ENCODE data around the gene AFG1L.
"Not testable (repeated sequence)": the region's sequence is repeated elsewhere in the genome, so short reads cannot be mapped to it uniquely, and the experiment has no call there.

AFG1L gene

DNA sequence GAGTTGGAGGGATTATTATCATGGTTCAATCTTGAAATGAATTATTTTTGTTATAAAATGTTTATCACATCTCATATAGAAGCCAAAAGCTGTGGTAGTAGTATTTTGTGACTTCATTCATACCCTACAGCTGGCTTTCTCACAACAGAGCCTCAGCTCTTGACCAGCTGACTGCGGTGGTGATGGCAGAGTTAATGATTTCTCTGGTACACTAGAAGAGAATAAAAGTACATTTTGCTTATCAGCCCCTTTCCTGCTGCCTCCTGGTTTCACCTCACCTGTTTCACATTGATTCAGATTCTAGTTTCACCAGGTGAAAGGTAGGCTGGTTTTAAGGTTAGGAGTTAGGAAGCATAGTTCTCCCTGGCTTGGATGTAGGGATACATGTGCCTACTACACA lies 55.7 kb downstream of the AFG1L start:
- DNase-seq (ENCODE audit: low read depth in 2 of 2), result no peak

DNA sequence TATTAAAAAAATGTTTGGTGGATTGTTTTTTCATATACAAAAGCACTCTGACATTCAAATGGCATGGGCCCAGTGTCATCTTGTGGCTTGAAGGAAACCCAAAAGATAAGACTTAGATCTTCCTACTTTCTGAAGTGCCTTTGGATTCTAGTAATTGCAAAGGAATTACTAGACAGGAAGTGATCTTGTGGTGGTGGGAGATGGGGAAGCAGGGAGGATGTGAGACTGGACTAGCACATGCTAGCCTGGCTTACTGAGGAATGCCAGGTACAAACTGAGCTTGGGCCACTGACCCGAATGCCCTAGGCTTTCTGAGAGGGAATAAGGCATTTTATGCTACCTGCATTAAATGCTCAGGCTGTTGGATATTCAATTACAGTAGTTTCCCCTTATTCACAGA lies 59.0 kb downstream of the AFG1L start:
- DNase-seq (ENCODE audit: low read depth in 2 of 2), result no peak

DNA sequence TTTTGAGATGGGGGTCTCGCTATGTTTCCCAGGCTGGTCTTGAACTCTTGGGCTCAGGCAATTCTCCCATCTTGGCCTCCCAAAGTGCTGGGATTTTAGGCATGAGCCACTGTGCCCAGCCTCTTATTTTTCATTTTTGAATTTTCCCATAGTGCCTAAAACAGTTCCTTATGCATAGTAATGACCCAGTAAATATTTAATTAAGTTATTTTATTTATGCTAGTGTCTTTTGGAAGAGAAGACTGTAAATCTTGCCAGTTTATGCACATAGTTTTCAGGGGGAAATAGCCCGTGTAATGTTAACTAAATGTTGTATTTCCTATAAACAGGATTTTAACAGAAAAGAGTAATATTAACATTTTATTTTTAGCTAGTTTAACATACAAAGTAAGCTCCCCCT lies 60.3 kb downstream of the AFG1L start:
- DNase-seq (ENCODE audit: low read depth in 2 of 2), result no peak

DNA sequence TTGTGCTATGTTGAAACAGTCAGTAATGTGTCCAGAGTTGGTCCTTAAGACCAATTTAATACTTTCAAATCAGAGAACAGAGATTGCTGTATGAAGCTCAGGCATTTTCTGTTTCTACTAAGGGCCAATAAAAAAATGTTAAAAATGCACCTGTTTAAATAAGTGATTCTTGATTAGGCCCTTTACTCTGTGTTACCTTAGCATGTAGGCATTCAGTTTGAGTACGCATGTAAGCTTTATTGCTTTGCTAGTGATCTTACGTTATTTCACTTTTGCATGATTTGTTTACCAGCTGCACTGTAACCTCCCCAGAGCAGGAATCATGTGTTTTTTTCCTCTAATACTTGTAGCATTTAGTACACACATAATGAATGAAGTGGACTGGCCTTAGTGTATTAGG lies 61.0 kb downstream of the AFG1L start:
- DNase-seq (ENCODE audit: low read depth in 2 of 2), result no peak

DNA sequence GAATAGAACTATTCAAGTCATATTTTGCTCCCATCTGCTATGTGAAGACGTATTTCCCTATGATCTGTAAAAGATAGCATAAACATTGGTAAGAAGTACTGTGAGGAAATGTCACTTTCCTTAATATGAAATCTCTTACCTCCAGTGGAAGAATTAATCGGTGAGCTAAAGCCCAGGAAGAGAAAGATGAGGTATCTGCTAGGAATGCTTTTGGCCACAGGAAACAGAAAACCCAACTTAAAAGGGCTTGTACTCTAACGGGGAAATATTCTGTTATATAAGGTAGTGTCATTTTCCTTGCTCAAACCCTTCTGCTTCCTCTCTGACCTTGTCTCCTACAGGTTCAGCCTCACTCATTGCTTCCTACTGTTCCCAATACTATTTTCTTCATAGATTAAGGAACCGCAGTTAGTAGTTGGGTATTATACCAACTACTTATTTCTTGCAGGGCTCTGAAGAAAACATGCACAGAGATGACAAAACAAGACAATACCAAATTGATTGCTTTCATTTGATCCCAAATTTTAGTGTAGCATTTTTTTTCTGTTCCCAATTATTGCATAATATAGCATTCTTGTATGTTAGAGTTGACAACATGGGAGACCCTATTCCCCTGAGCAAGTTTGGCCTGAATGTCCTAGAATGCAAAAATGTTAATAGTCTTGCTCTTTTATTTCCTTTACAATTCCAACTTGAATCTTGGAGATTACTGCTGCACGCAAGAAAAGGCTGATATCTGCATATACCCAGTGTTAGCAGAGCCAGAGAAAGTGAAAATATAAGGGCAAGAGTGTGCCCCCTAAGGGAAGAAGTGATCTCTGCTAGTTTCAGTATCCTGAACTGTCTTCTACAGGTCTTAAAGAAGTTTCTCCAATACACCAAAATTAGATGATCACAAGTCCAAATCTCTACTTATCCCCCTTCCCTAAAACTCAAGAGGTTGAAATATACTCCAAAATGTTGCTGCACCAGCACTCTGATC lies 65.3 kb downstream of the AFG1L start:
- no peak for DNase-seq (ENCODE audit: low read depth in 2 of 2)

DNA sequence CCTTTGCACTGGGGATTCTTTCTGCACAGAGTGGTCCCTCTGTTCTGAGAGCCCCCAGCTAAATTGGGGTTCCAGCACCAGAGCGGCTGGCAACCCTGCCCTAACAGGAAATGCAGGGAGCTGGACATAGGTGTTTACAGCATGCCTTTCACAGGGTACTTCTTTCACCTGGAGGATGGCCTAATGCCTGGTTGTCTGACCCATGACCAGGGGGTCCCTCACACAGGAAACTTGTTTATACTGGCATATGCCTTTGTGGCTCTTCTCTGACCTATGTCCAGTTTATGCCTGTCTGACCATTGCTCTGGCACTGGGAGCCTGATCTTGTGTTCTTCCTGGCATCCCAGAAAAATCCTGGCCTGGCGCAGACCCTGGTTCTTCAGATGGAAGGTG lies 66.1 kb downstream of the AFG1L start:
- DNase-seq (ENCODE audit: low read depth in 2 of 2), result no peak

DNA sequence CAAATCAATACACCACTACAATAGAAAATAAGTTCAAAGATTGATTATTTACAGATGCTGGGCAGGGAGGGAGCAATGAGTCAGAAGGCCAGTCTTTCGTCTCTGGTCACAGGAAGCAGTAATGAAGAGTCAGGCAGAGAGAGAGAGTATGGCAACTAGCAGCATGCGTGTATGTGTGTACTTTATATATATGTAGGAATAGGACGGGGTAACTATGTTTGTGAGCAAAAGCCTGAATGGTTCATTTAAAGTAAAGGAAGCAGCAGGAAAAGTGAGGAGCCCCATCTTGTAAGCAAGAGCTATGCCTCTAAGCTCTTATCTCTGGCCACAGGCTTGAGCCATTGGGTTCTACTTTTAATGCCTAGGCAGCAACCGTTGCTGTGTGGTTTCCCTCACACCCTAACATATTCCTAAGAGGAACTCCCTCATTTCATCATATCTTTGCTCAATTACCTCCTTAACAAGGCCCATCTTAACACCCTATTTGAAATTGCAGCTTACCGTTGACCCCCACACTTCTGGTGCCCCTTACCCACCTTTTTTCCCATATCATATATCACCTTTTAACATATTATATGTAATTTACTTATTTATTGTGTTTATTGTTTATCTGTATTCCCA lies 66.6 kb downstream of the AFG1L start:
- no peak for DNase-seq (ENCODE audit: low read depth in 2 of 2)

DNA sequence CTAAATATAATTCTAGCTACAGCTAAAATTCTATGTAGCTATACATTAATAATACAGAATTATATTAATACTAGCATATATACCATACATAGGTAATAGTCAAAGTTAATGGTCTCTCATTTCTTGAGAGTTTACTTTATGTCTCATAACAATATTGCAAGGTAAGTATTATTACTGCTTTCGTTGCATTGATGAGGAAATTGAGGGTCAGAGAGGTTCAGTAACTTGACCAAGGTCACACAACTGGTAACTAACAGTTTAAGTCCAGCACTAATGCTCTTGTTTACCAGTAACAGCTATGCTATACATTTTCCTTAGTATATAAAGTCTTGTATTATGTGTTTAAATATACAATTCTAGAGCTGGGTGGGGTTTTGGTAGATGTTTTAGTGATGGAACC lies 67.6 kb downstream of the AFG1L start:
- DNase-seq (ENCODE audit: low read depth in 2 of 2), result no peak

DNA sequence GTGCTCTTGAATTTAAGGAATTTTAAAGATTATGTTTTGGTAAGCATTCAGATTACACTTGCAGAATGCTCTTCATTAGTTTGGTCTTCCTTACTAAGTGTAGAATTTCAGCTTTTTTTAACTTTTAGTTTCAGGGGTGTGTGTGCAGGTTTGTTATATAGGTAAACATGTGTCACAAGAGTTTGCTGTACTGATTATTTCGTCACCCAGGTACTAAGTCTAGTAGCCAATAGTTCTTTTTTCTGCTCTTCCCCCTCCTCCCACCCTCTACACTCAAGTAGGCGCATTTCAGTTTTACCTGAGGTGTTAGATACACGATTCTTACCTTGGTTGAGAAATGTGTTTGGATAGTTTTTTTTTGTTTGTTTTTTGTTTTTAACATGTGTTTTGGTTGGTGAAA lies 68.3 kb downstream of the AFG1L start:
- no peak for DNase-seq (ENCODE audit: low read depth in 2 of 2)

DNA sequence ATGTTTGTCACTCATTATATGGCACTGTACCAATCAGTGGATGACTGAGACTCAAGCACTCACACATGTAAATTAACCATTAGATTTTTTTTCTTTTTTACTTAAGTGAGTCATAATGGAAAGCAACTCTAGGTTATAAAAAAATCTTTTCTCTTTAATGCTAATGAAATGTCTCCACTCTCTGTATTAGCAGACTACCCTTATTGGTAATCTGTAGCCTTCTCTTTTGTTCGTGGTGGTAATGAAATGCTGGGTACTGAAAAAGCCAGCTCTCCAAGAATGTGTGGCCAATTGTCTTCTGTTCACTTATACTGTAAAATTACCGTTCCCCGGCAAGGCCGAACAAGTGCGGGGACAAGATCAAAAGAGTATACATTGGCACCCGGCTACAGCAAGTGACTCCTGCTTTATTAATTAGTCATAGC lies 69.0 kb downstream of the AFG1L start:
- no peak for DNase-seq (ENCODE audit: low read depth in 2 of 2)

DNA sequence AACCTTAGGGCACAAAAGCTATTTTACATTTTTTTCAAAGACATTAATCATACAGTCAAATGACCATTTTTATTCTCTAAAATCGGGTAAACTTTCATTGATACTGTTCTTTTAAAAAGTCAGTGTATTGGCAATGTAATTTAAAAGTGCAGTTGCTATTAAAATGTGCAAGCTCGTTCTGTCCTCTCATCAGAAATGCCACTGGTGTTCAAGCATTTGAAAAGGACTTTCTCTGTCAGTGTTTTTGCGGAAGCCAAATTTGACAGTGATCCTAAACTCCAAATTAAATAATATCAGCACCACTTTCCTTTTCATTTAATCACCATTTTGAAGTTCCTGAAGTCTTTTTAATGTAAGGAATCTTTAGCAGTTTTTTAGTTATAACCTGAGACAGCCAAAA lies 69.6 kb downstream of the AFG1L start:
- no peak for DNase-seq (ENCODE audit: low read depth in 2 of 2)

DNA sequence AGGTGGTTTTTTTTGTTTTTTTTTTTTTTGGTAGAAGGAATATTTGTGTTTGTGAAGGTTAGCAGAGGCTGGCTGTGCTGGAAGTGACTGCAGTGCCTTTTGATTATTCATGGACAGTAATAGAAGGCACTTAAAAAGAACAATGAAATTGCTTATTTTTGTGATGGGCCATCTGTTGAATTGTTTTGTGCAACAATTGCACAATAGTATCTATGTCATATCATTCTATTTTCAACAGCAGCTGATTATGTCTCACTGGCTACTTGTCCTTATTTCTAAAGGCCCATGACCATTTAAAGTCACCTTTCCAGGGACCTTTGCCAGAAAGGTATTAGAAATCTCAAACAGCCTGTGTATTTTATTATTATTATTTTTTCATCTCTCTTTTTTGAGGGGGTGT lies 70.6 kb downstream of the AFG1L start:
- no peak for DNase-seq (ENCODE audit: low read depth in 2 of 2)

DNA sequence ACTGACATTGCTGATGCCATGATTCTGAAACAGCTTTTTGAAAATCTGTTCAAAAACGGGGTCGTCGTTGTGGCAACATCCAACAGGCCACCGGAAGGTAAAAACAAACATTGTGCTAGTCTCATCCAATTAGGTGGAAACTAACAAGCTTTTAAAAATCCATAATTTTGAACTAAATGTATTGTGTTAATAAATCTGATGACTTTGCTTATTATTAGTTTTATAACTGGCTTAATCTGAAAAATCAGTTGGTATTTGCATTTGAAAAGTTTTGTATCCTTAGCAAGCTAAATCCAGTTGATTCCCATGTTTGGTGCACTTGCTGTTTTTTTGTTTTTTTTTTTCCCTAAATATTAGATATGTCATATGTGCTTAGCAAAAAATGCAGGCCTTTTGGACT lies 71.4 kb downstream of the AFG1L start:
- no peak for DNase-seq (ENCODE audit: low read depth in 2 of 2)

DNA sequence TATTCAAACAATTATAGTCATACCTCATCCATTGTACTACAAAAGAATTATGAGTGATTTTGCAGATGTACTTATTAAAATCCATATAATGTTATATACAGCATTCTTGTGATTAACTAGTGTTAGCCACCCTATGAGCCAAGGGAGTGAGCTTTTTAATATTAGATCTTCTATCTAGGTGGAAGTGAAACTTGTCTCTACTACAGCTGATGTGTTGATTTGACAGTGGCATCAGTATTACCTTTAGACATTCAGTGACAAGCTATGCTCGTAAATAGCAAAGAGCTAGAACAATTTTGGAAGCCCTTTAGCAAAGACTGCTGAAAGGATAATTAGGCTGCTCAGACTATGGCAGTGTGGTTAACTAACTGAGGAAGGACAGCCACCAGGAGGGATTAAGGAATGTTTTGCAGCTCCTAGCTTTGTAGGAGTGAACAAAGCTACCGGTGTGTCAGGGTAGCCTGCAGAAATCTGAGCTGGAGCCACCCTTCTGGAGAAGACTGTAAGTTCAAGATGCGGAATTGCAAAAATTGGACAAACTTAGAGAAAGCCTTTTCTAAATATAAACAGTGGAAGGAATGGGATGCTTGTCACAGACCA lies 73.7 kb downstream of the AFG1L start:
- no peak for DNase-seq (ENCODE audit: low read depth in 2 of 2)

DNA sequence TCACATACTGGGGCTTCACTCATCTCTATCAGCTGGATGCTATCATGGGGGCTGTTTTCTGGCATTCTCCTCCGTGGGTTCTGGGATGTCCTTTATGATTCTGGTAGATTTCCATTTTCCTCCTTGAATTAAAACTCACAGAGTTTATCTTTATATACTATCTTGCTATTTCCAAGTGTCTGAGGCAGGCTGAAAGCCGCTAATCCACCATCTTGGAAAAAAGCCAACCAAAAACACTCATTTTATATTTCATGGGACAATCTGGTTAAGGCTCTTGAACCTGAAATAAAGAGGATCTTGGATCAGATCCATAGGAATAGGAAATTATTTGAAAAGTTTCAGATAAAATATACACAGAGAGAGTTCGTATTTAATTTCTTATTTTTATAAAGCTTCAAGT lies 86.0 kb downstream of the AFG1L start:
- DNase-seq (ENCODE audit: low read depth in 2 of 2), result no peak

DNA sequence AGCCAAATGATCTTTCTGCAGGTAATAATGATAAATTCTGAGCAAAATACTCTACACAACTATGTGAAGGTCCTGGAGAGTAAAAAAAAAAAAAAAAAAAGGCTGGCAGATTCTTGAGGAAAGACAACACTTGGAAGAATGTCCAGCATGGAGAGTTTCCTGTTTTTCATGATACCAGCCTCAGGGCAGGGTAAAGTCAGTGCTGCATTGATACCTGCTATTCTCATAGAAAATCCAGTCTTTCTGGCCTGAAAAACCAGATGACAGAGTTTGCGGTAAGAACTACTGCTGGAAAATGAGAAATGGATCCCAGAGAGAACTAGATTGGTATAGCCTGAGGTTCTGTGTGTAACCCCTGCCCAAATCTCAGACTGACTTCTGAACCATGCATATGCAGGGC lies 89.1 kb downstream of the AFG1L start:
- DNase-seq (ENCODE audit: low read depth in 2 of 2), result no peak

DNA sequence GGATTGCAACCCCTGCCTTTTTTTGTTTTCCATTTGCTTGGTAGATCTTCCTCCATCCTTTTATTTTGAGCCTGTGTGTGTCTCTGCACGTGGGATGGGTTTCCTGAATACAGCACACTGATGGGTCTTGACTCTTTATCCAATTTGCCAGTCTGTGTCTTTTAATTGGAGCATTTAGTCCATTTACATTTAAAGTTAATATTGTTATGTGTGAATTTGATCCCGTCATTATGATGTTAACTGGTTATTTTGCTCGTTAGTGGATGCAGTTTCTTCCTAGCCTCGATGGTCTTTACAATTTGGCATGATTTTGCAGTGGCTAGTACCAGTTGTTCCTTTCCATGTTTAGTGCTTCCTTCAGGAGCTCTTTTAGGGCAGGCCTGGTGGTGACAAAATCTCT lies 94.3 kb downstream of the AFG1L start:
- DNase-seq (ENCODE audit: low read depth in 2 of 2), result not testable (repeated sequence)

DNA sequence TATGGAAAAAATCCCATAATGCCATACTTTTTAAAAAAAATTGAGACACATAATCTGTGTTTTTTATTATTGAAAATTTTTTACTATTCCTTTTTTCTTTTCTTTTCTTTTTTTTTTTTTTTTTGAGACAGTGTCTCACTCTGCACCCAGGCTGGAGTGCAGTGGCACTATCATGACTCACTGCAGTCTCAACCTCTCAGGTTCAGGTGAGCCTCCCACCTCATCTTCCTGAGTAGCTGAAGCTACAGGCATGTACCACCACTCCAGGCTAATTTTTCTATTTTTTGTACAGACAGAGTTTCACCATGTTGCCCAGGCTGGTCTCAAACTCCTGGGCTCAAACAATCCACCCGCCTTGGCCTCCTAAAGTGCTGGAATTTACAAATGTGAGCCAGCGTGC lies 100.4 kb downstream of the AFG1L start:
- DNase-seq (ENCODE audit: low read depth in 2 of 2), result no peak

DNA sequence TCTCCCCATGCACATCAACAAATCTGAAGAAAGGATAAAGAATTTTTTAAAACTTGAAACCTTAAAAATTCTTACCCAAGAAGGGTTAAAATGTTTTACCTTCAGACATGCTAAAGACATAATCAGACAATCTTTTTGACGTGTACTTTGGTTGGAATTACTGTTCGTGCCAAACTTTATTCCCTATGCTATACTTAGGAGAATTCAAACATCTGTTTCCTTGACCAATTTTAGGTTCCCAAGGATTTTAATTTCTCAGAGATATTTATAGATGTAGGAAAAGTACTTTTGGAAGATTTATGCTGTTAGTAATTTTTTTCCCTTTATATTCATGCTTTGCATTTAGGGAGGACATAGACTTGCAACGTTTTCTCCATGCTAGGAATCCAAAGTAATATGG lies 108.4 kb downstream of the AFG1L start:
- DNase-seq (ENCODE audit: low read depth in 2 of 2), result no peak

DNA sequence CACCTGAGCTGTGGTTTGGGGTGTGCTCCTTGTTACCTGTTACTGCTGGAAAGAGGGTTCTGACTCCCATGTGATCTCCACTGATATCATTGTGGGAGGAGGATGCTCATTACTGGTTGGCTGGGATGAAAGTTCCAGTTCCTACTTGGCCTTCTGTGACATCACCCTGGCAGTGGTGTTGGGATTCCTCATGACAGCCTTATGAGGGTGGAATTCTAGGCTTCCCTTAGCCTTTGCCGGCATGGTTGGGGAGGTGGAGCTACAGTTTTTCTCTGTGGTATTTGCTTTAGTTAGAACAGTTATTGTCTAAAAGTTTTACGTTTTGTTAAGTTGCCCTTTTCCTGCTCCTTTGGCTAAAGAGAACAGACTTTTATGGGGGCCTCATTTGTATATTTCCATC lies 112.1 kb downstream of the AFG1L start:
- DNase-seq (ENCODE audit: low read depth in 2 of 2), result no peak

DNA sequence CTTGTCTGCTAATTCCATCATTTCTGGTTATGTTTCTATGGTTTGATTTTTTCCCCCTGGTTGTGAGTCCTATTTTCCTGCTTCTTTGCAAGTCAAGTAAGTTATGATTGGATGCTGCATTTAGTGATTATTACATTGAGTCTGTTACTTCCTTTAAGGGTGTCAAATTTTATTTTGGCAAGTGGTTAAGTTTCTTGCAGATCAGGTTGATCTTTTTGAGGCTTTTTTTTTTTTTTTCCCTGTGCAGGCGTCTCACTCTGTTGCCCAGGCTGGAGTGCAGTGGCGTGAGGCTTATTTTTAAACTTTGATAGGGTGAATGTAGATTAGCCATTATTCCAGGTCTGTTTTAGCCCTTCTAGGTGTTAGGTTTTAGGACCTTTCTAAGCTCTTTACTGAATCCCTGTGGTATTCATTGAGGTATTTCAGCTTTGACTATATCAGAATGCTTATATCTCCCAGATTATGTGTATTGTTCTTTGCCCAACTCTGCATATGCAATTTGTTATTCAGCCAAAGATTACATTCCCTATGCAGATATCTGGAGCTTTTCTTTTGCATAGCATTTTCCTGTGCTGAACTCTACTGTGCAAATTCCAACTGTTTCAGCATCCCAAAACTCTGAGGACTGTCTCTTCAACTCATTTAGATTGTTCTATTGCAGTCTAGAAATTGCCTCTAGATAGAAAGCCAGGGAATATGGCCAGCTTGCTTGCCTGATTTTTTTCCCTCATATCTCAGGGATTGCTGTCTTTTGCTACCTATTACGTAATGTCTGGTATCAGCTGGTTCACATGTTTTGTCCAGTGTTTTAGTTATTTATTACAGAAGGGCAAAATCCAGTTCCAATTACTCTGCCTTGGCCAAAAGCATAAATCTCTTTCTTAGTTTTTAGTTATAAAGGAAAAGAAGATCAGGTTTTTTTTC lies 113.3 kb downstream of the AFG1L start:
- no peak for DNase-seq (ENCODE audit: low read depth in 2 of 2)

DNA sequence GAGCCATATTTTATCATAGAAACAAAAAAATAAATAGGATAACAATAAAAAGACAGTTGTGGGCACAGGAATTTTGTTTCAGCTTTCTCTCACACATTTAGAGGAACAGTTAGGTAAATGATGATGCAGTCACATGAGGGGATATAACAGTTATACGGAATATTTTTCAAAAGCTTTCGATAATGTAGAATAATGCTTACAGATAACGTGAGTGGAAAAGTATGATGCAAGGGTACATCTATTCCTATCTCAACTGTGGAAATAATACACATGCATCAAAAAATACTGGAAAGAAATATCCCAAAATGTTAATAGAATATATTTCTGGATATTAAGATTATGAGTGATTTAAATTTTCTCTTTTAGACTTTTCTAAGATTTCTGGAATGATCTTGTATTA lies 114.0 kb downstream of the AFG1L start:
- no peak for DNase-seq (ENCODE audit: low read depth in 2 of 2)
